ENCODE data around the gene USH1C. TPM values are rescaled to one million over a fixed set of nuclear protein-coding genes. Genes with fewer than 3 reads are reported as not detected.

Gene USH1C
- polyA plus RNA-seq, 3 donors: not detected

DNA sequence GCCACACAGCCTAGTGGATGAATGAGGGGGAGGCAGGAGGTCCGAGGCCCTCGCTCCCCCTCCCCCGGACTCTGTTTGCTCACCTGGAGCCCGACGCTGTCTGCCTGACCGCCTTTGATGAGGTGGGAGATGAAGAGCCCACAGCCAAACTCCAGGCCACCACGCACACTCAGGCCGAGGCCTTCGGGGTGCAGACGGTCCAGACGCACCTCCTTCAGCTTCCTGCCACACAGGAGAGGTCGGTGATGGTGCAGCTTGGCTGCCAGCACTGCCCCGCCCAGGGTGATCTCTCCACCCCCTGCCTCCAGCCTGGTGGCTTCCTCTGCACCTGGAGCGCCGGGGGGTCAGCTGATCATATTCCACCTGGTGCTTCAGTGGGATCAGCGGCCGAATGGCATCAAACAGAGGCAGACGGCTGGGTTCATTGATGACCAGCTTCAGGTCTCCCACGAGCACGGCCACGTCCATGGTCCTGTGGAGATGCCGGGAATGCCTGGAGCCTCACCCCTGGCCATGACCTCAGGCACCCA, 13.1 kb downstream of the USH1C start:
- no peaks in the 10 kb centered on the region for H3K79me2 ChIP-seq (ENCODE audit: insufficient read depth, low read length)
- TF ChIP-seq, protein P1, sequence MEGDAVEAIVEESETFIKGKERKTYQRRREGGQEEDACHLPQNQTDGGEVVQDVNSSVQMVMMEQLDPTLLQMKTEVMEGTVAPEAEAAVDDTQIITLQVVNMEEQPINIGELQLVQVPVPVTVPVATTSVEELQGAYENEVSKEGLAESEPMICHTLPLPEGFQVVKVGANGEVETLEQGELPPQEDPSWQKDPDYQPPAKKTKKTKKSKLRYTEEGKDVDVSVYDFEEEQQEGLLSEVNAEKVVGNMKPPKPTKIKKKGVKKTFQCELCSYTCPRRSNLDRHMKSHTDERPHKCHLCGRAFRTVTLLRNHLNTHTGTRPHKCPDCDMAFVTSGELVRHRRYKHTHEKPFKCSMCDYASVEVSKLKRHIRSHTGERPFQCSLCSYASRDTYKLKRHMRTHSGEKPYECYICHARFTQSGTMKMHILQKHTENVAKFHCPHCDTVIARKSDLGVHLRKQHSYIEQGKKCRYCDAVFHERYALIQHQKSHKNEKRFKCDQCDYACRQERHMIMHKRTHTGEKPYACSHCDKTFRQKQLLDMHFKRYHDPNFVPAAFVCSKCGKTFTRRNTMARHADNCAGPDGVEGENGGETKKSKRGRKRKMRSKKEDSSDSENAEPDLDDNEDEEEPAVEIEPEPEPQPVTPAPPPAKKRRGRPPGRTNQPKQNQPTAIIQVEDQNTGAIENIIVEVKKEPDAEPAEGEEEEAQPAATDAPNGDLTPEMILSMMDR (IDR thresholded peaks at IDR 0.05): no peak
- Mint-ChIP-seq H3K27me3 (ENCODE audit: low read depth in 3 of 3) (peaks cover 2 to 3% (median 3%) of the 10 kb centered on the region in 3 donors), H3K4me1 (no peaks in the 10 kb centered on the region), H3K27ac (no peak overlapping the region), H3K9me3 (no peaks in the 10 kb centered on the region), H3K36me3 (no peaks in the 10 kb centered on the region), H3K4me3 (no peak overlapping the region)
- no peaks in the 10 kb centered on the region for H3K4me1 ChIP-seq (ENCODE audit: control insufficient read depth in 1 of 2, insufficient read depth in 2 of 2, low read length in 2 of 2)
- H3K27ac ChIP-seq (ENCODE audit: low read depth in 1 of 2, low read length in 2 of 2): no peak overlapping the region
- H4K20me1 ChIP-seq (ENCODE audit: insufficient read depth, low read length): no peaks in the 10 kb centered on the region
- H3K4me2 ChIP-seq (replicated peaks; ENCODE audit: extremely low read depth, low read length, poor library complexity, severe bottlenecking): no peak overlapping the region
- no peak for DNase-seq
- no peak overlapping the region for H2AFZ ChIP-seq (ENCODE audit: insufficient read depth, low read depth, low read length, poor library complexity, severe bottlenecking)
- 87% methylated on average over 16 of the region's 22 CpGs for WGBS (ENCODE audit: insufficient coverage)
- no peak overlapping the region for H3K9ac ChIP-seq (ENCODE audit: insufficient read depth, low read length, poor library complexity, severe bottlenecking)
- H3K4me3 ChIP-seq (replicated peaks in 1 of 3; ENCODE audit: low read depth in 2 of 3, low read length in 3 of 3): no peak overlapping the region
- intact Hi-C loops (cut with micrococcal nuclease): no loop called here
- no peaks in the 10 kb centered on the region for H3K27me3 ChIP-seq (ENCODE audit: control insufficient read depth in 2 of 2, insufficient read depth in 2 of 2, low read length in 2 of 2)
- no peaks in the 10 kb centered on the region for H3K9me3 ChIP-seq (replicated peaks in 1 of 2; ENCODE audit: control insufficient read depth in 1 of 2, insufficient read depth in 1 of 2, low read length in 2 of 2)
- no peaks in the 10 kb centered on the region for H3K36me3 ChIP-seq (replicated peaks in 1 of 2; ENCODE audit: control insufficient read depth in 1 of 2, insufficient read depth in 2 of 2, low read length in 2 of 2)

DNA sequence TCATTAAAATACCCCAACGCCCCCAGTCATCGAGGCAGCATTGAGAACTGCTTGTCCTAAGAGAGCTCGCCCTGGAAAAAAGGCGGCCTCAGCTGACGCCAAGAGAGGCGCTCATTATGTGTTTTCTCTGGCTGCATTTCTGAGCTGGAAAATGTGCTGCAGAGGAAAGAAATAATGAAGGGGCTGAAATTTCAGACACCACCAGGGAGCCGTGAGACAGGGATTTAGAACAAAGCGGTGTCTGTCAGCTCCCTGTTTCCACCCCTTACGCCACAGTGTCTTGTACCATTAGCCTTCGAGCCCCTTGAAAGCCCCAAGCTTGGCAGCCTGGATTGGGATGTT, 14.4 kb downstream of the USH1C start:
- no peaks in the 10 kb centered on the region for H3K79me2 ChIP-seq (ENCODE audit: insufficient read depth, low read length)
- H3K4me1 ChIP-seq (ENCODE audit: control insufficient read depth in 1 of 2, insufficient read depth in 2 of 2, low read length in 2 of 2): no peaks in the 10 kb centered on the region
- no peak overlapping the region for H3K27ac Mint-ChIP-seq
- no peak overlapping the region for H3K4me3 Mint-ChIP-seq
- intact Hi-C loops (cut with micrococcal nuclease): no loop called here
- 81% methylated on average over 5 of the region's 10 CpGs for WGBS (ENCODE audit: insufficient coverage)
- H4K20me1 ChIP-seq (ENCODE audit: insufficient read depth, low read length): no peaks in the 10 kb centered on the region
- H3K9ac ChIP-seq (ENCODE audit: insufficient read depth, low read length, poor library complexity, severe bottlenecking): no peak overlapping the region
- no peaks in the 10 kb centered on the region for H3K27me3 ChIP-seq (ENCODE audit: control insufficient read depth in 2 of 2, insufficient read depth in 2 of 2, low read length in 2 of 2)
- no peaks in the 10 kb centered on the region for H3K36me3 Mint-ChIP-seq
- H3K9me3 ChIP-seq (replicated peaks in 1 of 2; ENCODE audit: control insufficient read depth in 1 of 2, insufficient read depth in 1 of 2, low read length in 2 of 2): no peaks in the 10 kb centered on the region
- H3K4me3 ChIP-seq (replicated peaks in 1 of 3; ENCODE audit: low read depth in 2 of 3, low read length in 3 of 3): no peak overlapping the region
- H3K27ac ChIP-seq (ENCODE audit: low read depth in 1 of 2, low read length in 2 of 2): no peak overlapping the region
- no peak overlapping the region for H3K4me2 ChIP-seq (replicated peaks; ENCODE audit: extremely low read depth, low read length, poor library complexity, severe bottlenecking)
- H2AFZ ChIP-seq (ENCODE audit: insufficient read depth, low read depth, low read length, poor library complexity, severe bottlenecking): no peak overlapping the region
- H3K4me1 Mint-ChIP-seq: no peaks in the 10 kb centered on the region
- H3K27me3 Mint-ChIP-seq (ENCODE audit: low read depth in 3 of 3): peaks cover 1 to 4% (median 2%) of the 10 kb centered on the region in 3 donors
- DNase-seq: no peak
- TF ChIP-seq, protein P1 (IDR thresholded peaks at IDR 0.05): no peak
- no peaks in the 10 kb centered on the region for H3K36me3 ChIP-seq (replicated peaks in 1 of 2; ENCODE audit: control insufficient read depth in 1 of 2, insufficient read depth in 2 of 2, low read length in 2 of 2)
- H3K9me3 Mint-ChIP-seq: no peaks in the 10 kb centered on the region

All from CD14-positive monocyte (primary cell).